ENCODE data around the gene DGKQ.

- no peak for TF ChIP-seq CTCF (IDR thresholded peaks at IDR 0.05)
- TF ChIP-seq EZH2 (IDR thresholded peaks at IDR 0.05) = no peak
These were observed 18.3 kb upstream of the DGKQ start for GRCh38 chr4:991451-992296.
